NCI-H2227 (cell line): ENCODE measurements around the gene ATR.

ENCODE experiments used
- DNase-seq: peaks from one replicate; lab custom pipeline; 2025; ENCODE audit not compliant: unreplicated experiment; lab: John Stamatoyannopoulos, UW

The ATR gene

GRCh38 chr3:142534543-142534942 lies 44.0 kb downstream of the ATR start:
- no peak for DNase-seq

DNA sequence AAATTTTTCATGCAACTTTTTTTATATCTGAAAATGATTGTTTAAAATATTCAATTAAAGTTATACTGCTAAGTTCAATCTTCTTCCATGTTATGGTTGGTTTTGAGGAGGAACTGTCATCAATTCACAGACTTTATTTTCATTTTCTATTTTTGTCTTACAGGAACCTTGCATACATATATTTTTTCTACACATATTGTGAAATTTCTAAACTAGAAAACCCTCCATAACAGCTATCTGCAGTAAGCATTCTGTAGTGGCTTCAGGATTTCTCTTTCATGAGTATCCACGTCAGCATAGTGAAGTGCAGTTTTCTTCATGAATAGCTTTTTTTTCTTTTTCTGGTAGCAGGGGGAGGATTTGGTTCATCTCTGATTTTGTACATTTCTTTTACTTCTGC lies 48.2 kb downstream of the ATR start:
- DNase-seq: no peak

DNA sequence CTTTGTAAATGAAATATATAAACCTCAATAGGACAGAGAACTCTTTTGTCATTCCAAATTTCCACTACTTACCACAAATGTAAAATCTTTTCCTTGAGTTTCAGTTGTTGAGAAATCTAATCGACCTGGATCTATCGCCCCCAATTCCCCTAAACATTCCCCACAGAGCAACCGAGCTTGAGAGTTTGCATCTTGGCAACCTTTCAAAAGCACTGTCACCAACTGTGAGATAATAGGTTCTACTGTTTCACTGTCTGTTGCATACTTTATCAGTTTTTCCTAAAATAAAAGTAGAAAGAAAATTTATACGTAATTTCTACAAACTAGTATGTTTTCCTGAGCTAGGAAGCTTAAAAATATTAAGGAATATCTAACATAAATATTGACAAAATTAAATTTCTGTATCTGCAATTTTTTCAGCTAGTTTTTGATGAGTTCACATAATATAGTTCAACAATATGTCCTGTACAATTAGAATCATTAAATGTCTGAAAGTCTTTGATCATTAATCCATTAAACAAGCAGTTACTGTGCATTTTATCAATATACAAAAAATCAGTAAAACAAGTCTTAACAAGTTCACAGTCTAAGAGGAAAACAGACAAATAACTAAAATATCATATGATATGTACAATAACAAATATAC lies 54.5 kb downstream of the ATR start:
- DNase-seq: no peak

DNA sequence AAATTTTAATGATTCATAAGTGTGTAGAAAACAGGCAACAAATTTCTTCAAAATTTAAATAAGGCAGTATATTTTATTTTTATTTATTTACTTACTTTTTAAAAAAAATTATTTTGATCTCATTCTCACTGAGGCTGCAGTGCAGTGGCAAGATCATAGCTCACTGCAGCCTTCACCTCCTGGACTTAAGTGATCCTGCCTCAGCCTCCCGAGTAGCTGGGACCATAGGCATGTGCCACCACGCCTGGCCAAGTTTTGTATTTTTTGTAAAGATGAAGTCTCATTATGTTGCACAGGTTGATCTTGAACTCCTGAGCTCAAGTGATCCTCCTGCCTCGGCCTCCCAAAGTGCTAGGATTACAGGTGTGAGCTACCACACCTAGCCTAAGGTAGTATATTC lies 69.5 kb downstream of the ATR start:
- no peak for DNase-seq

DNA sequence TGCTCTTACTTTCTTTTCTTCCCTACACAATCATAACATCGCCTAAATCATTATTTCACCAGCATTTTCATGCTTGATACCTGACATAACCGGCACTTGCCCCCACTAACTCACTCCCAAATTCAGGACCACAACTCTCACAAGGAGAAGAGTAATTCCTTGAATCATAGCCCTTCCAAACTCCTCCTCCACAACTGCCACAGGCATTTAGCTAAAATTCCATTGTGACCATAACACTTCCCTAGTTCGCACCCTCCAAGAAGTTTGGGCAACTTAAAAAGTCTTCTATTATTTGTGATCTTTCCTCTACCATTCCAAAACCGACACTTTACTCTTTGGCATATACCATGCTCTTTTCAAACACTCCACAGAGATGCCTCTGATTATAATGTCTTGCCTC lies 71.3 kb downstream of the ATR start:
- no peak for DNase-seq

DNA sequence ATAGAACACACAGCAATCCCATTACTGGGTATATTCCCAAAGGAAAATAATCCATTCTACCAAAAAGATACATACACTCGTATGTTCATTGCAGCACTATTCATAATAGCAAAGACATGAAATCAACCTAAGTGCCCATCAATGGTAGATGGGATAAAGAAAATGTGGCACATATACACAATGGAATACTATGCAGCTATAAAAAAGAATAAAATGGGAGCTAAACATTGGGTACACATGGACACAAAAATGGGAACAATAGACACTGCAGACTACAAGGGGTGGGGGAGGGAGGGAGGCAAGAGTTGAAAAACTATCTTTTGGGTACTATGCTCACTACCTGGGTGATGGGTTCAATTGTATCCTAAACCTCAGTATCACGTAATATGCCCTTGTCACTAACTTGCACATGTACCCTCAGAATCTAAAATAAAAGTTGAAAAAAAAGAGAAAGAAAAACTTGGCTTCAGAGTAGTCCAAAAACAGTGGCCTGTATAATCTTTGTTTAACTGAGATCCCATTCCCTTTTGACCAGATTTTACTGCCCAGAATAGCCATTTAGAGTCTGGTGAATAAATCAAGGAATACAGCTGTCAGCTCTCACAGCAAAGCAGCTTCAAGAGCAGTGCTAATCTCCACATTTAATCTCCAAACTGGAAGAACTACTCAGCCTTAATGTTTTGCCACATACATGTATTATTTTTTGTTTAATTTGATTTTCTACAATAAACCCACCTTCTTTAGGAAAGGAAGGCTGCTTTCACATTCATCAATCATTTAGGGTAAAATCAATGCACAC lies 76.1 kb downstream of the ATR start:
- DNase-seq: no peak

- DNase-seq: no peak
Observed at GRCh38 chr3:142501004-142501926, 77.3 kb downstream of the ATR start.

DNA sequence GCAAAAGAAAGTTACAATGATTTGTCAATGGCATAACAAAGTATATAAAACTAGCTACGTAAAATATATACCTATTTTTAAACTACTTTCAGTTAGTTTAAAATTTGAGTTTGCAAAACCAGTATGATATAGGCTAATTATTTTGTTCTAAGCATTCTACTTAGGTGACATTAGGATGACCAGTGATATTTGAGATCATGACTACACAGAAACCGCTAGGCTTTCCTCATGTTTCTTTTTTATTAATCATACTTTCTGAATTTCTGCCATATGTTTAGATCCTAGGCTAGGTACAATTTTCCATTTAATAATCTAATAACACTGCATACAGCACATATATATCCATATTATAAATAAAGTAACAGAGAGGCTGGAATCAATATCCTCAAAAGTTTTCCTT lies 78.3 kb downstream of the ATR start:
- no peak for DNase-seq

DNA sequence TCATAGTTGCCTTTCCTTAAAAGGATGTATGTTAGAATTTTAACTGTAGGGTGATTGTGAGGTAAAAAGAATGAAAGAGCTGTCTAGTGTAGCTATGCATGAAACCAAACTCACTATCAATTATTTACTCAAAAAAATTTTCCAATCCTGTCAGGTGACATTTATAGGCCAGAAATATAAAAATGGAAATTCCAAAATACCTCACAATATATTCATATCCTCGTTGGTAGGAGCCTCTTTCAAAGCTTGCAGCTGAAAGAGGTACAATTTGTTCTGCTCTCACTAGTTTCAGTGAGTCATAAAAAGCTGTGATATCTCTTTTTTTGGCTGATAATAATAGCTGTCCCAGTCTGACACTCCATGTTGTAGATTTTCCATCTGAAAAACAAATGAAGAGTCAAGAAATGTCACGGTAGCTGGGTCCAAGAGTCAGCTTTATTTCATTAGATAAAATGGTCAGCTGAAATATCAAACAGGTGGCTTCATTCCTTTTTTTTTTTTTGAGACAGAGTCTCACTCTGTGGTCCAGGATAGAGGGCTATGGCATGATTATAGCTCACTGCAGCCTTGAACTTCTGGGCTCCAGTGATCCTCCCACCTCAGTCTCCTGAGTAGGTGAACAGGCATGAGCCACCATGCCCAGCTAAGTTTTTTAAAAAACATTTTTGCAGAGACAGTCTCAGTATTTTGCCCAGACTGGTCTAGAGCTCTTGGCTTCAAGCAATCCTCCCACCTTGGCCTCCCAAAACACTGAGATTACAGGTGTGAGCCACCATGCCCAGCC lies 79.9 kb downstream of the ATR start:
- no peak for DNase-seq

- no peak for DNase-seq
Observed at GRCh38 chr3:142497729-142498128, 80.8 kb downstream of the ATR start.

DNA sequence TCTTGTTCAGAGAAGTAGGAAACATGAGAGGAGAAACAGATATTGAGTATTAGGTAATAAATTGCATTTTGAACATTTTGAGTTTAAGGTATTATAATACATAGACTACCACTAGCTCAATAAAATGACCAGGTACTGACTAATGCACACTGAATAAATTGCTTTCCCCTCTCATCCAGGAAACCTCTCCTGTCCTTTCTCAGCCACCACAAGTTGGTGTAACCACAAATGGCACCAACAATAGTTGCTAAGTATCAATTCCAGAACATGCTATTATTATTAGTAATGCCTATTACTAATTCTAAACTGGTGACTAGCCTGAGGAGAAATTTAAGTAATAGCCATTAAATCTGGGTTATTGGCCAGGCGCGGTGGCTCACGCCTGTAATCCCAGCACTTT lies 83.4 kb downstream of the ATR start:
- no peak for DNase-seq

GRCh38 chr3:142492184-142492583 lies 86.3 kb downstream of the ATR start:
- DNase-seq: no peak

DNA sequence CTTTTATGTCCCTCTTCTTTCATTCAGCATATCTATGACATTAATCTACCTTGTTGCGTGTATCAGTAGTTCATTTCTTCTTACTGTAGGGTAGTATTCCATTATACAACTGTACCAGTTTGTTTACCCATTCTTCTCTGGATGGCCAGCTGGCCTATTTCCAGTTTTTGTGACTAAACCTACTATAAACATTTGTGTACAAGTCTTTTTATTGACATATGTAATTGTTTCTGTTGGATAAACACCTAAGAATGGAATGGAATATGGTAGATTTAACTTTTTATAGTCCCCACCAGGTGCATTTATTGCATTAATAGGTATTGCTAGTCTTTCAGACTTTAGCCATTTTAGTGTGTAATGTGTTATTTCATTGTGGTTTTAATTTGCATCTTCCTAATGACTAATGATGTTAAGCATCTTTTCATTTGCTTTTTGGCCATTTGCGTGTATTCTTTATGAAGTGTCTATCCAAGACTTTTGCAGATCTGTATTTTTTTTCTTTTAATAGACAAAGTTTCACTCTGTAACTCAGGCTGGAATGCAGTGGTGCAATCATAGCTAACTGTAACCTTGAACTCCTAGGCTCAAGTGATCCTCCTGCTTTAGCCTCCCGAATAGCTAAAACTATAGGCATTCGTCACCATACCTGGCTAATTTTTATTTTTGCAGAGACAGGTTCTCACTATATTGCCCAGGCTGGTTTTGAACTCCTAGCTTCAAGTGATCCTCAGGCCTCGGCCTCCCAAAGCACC lies 88.8 kb downstream of the ATR start:
- DNase-seq: no peak

- DNase-seq: no peak
Observed at GRCh38 chr3:142484912-142485435, 93.6 kb downstream of the ATR start.

DNA sequence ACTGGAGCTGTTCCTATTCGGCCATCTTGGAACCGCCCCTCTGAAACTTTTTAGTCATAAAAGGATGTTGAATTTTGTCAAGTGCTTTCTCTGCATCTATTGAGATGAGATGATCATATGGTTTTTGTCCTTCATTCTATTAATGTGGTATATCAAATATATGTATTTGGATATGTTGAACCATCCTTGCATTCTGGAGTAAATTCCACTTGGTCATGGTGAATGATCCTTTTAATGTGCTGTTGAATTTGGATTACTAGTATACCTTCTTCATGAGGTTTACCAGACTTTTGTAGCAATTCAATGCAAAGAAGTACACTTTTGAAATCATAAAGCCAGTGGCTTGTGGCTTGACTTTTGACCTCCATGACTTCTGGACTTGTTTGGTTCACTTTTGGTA lies 97.3 kb downstream of the ATR start:
- peak; percentile 1 for DNase-seq

DNA sequence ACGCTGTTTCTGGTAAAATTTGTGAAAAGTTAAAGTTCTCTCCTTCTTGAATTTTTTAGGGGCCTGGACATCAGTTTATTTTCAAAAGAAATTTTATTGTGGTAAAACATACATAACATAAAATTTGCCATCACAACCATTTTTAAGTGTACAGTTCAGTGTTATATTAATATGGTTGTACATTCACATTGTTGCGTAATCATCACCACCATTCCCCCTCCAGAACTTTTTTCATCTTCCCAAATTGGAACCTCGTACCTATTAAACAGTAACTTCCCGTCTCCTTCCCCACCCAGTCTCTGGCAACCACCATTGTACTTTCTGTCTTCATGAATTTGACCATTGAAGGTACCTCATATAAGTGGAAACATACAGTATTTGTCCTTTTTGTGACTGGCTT lies 107.7 kb downstream of the ATR start:
- DNase-seq: no peak

GRCh38 chr3:142468456-142468855 lies 110.1 kb downstream of the ATR start:
- DNase-seq: no peak

DNA sequence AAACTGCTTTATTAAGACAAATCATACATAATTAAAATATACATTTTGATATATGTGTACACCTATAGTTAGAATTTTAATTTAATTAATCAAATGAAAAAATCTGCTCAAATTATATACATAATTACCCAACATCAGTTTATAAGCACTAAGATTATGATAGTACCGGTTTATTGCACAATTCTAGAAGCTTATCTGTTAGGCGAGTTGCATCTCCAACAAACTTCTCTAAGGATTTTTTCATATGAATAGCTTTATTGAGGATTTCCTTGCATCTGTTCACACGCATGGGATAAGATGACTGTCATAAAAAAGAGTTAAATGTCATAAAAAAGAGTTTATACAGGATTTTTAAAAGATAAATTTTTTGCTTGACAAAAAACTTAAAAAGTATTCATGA lies 110.8 kb downstream of the ATR start:
- DNase-seq: no peak

GRCh38 chr3:142460689-142461088 lies 117.8 kb downstream of the ATR start:
- no peak for DNase-seq

DNA sequence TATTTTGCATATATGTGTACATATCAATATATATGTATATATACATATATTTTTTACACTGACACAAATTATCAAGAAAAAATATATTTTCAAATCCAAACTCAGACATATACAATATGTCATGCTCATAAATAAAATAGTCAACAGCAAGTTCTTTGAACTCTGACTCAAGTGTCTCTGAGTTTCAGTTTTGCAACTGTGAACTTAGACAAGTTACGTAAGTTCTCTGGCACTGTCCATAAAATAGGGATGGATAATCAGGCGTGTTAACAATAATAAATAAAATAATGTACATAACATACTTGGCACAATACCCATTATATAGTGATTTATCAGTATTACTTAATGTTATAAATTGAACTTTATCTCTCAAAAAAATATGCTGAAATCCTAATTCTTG lies 118.6 kb downstream of the ATR start:
- DNase-seq: no peak
